ENCODE data around the gene ADAM10.

The ADAM10 gene

GRCh38 chr15:58665672-58666071 is 83.8 kb downstream of the ADAM10 start:
- no peak for DNase-seq (ENCODE audit: low read depth)
- H3K4me3 ChIP-seq (ENCODE audit: low read depth, low read length) = no peak overlapping the region
- TF ChIP-seq CTCF (conservative IDR thresholded peaks at IDR 0.05; ENCODE audit: low read depth, low read length) = no peak

GRCh38 chr15:58650102-58650501 is 99.4 kb downstream of the ADAM10 start:
- no peak for TF ChIP-seq CTCF (conservative IDR thresholded peaks at IDR 0.05; ENCODE audit: low read depth, low read length)
- no peak overlapping the region for H3K4me3 ChIP-seq (ENCODE audit: low read depth, low read length)
- no peak for DNase-seq (ENCODE audit: low read depth)

GRCh38 chr15:58649175-58649574 is 100.3 kb downstream of the ADAM10 start:
- no peak overlapping the region for H3K4me3 ChIP-seq (ENCODE audit: low read depth, low read length)

GRCh38 chr15:58643996-58644395 is 105.5 kb downstream of the ADAM10 start:
- TF ChIP-seq CTCF (conservative IDR thresholded peaks at IDR 0.05; ENCODE audit: low read depth, low read length) = no peak
- no peak overlapping the region for H3K4me3 ChIP-seq (ENCODE audit: low read depth, low read length)
- no peak for DNase-seq (ENCODE audit: low read depth)

More at GRCh38 chr15:58649175-58649574, 100.3 kb downstream of the ADAM10 start:
- no peak for TF ChIP-seq CTCF (conservative IDR thresholded peaks at IDR 0.05; ENCODE audit: low read depth, low read length)
- no peak for DNase-seq (ENCODE audit: low read depth)

- H3K4me3 ChIP-seq (ENCODE audit: low read depth, low read length) = no peak overlapping the region
- no peak for DNase-seq (ENCODE audit: low read depth)
- no peak for TF ChIP-seq CTCF (conservative IDR thresholded peaks at IDR 0.05; ENCODE audit: low read depth, low read length)
Observed at GRCh38 chr15:58641660-58642059, 107.8 kb downstream of the ADAM10 start.

GRCh38 chr15:58639992-58640391 is 109.5 kb downstream of the ADAM10 start:
- no peak overlapping the region for H3K4me3 ChIP-seq (ENCODE audit: low read depth, low read length)
- no peak for DNase-seq (ENCODE audit: low read depth)
- no peak for TF ChIP-seq CTCF (conservative IDR thresholded peaks at IDR 0.05; ENCODE audit: low read depth, low read length)

GRCh38 chr15:58639002-58639756 is 110.3 kb downstream of the ADAM10 start:
- no peak for TF ChIP-seq CTCF (conservative IDR thresholded peaks at IDR 0.05; ENCODE audit: low read depth, low read length)
- H3K4me3 ChIP-seq (ENCODE audit: low read depth, low read length) = no peak overlapping the region
- DNase-seq (ENCODE audit: low read depth) = no peak
